IMR-90 (cell line): ENCODE measurements around the gene PGC.

ENCODE experiments used
- BHLHE40 ChIP-seq: fragments of 150-350 bp; IDR thresholded peaks from 2 replicates; pipeline ENCODE4 v1.6.1; 2016; ENCODE audit warnings: mild to moderate bottlenecking, low read depth, low read length
- MAZ ChIP-seq: IDR thresholded peaks from 2 replicates; pipeline ENCODE4 v1.6.1; 2012; ENCODE audit warnings: low read depth, mild to moderate bottlenecking, low read length, improper control_type of control experiment, moderate library complexity, borderline replicate concordance
- MXI1 ChIP-seq: IDR thresholded peaks from 2 replicates; pipeline ENCODE4 v1.6.1; 2012; ENCODE audit warnings: low read depth, mild to moderate bottlenecking, low read length, moderate library complexity, borderline replicate concordance
- NFE2L2 ChIP-seq: fragments of 150-350 bp; IDR thresholded peaks from 2 replicates; pipeline ENCODE4 v1.6.1; 2016; ENCODE audit warnings: low read depth, mild to moderate bottlenecking, low read length
- POLR2A ChIP-seq: IDR thresholded peaks from 2 replicates; pipeline ENCODE4 v1.6.1; 2012; ENCODE audit warnings: mild to moderate bottlenecking, low read depth, low read length
- RAD21 ChIP-seq: IDR thresholded peaks from 2 replicates; pipeline ENCODE4 v1.6.1; 2012; ENCODE audit warnings: low read length, improper control_type of control experiment
- RCOR1 ChIP-seq: IDR thresholded peaks from 2 replicates; pipeline ENCODE4 v1.6.1; 2012; ENCODE audit warnings: mild to moderate bottlenecking, low read length, improper control_type of control experiment; ENCODE audit not compliant: insufficient replicate concordance
- RFX5 ChIP-seq: IDR thresholded peaks from 2 replicates; pipeline ENCODE4 v1.8.0; 2012; ENCODE audit warnings: low read depth, mild to moderate bottlenecking, low read length, moderate library complexity
- TF ChIP-seq, protein P1 (sequence below): conservative IDR thresholded peaks from 2 replicates; pipeline ENCODE4 v1.5.1; 2012; ENCODE audit warnings: mild to moderate bottlenecking, low read depth, low read length, improper control_type of control experiment
- TF ChIP-seq, protein P2 (sequence below): fragments of 150-350 bp; IDR thresholded peaks from 2 replicates; pipeline ENCODE4 v1.6.1; 2017; ENCODE audit warnings: mild to moderate bottlenecking, antibody characterized with exemption, low read length, low read depth

DNA sequence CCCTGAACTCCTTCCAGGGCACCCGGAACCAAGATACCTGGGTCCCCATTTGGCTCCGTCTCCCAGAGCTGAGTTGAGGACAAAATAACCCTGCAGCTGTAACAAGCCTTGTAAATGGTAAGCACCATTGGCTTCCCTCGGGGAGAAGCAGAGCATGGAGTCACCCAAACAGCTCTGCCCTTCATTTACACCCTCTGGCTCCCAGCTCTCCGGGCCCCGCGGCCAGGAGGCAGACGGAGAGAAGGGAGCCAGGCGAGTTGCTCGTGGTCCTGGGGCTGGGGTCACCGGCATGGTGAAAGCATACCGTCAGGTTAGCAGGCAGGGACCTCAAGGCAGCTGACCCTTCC is 13.9 kb downstream of the PGC start:
- TF ChIP-seq, protein P1, sequence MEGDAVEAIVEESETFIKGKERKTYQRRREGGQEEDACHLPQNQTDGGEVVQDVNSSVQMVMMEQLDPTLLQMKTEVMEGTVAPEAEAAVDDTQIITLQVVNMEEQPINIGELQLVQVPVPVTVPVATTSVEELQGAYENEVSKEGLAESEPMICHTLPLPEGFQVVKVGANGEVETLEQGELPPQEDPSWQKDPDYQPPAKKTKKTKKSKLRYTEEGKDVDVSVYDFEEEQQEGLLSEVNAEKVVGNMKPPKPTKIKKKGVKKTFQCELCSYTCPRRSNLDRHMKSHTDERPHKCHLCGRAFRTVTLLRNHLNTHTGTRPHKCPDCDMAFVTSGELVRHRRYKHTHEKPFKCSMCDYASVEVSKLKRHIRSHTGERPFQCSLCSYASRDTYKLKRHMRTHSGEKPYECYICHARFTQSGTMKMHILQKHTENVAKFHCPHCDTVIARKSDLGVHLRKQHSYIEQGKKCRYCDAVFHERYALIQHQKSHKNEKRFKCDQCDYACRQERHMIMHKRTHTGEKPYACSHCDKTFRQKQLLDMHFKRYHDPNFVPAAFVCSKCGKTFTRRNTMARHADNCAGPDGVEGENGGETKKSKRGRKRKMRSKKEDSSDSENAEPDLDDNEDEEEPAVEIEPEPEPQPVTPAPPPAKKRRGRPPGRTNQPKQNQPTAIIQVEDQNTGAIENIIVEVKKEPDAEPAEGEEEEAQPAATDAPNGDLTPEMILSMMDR, result no peak
- no peak for TF ChIP-seq POLR2A
- no peak for TF ChIP-seq MAZ
- TF ChIP-seq, protein P2, sequence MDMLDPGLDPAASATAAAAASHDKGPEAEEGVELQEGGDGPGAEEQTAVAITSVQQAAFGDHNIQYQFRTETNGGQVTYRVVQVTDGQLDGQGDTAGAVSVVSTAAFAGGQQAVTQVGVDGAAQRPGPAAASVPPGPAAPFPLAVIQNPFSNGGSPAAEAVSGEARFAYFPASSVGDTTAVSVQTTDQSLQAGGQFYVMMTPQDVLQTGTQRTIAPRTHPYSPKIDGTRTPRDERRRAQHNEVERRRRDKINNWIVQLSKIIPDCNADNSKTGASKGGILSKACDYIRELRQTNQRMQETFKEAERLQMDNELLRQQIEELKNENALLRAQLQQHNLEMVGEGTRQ, result no peak
- no peak for TF ChIP-seq RFX5
- no peak for TF ChIP-seq BHLHE40
- no peak for TF ChIP-seq MXI1
- TF ChIP-seq RCOR1, result no peak
- no peak for TF ChIP-seq NFE2L2
- TF ChIP-seq RAD21, result no peak
